ENCODE results near the gene CLP1. TPM values are rescaled to one million over a fixed set of nuclear protein-coding genes. Genes with fewer than 3 reads are reported as not detected.

Gene CLP1
- polyA plus RNA-seq, 1 donor from 2014 or later: 18.2 TPM

DNA sequence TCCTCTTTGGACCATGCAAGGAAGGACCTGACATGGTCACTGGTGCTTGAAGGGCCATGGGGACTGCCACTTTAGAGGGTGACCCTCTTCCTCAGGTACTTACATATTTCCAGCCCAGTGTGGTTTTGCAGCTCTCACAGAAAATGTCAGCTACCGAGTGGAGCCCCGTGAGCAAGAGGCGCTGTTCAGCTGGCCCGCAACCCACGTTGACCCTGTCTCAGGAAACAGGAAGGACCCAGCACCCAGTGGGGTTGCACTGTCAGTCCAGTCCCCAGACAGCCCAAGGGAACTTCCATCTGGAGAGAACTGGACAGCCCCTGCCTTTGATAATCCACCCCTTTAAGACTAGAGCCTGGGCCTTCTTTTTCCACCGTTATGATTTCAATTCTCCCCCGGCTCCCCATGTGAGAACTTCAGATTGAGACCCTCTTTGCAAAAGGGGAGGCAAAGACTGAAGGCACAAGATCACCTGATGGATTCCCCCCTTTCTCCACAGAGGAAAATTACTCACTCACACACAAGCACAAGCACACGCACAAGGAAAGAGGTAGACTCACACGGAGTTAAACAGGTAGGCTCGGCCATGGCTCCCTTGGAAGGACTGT, 11.3 kb upstream of the CLP1 start:
- no peak for TF ChIP-seq EZH2 (IDR thresholded peaks at IDR 0.05; ENCODE audit: borderline replicate concordance, insufficient read depth, low read length, poor library complexity, severe bottlenecking)
- TF ChIP-seq EP300 (conservative IDR thresholded peaks at IDR 0.05; ENCODE audit: poor library complexity, severe bottlenecking): no peak
- TF ChIP-seq, protein P1, sequence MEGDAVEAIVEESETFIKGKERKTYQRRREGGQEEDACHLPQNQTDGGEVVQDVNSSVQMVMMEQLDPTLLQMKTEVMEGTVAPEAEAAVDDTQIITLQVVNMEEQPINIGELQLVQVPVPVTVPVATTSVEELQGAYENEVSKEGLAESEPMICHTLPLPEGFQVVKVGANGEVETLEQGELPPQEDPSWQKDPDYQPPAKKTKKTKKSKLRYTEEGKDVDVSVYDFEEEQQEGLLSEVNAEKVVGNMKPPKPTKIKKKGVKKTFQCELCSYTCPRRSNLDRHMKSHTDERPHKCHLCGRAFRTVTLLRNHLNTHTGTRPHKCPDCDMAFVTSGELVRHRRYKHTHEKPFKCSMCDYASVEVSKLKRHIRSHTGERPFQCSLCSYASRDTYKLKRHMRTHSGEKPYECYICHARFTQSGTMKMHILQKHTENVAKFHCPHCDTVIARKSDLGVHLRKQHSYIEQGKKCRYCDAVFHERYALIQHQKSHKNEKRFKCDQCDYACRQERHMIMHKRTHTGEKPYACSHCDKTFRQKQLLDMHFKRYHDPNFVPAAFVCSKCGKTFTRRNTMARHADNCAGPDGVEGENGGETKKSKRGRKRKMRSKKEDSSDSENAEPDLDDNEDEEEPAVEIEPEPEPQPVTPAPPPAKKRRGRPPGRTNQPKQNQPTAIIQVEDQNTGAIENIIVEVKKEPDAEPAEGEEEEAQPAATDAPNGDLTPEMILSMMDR (IDR thresholded peaks at IDR 0.05; ENCODE audit: poor library complexity, severe bottlenecking): no peak
- TF ChIP-seq POLR2AphosphoS5 (IDR thresholded peaks at IDR 0.05): no peak
- TF ChIP-seq, protein P2, sequence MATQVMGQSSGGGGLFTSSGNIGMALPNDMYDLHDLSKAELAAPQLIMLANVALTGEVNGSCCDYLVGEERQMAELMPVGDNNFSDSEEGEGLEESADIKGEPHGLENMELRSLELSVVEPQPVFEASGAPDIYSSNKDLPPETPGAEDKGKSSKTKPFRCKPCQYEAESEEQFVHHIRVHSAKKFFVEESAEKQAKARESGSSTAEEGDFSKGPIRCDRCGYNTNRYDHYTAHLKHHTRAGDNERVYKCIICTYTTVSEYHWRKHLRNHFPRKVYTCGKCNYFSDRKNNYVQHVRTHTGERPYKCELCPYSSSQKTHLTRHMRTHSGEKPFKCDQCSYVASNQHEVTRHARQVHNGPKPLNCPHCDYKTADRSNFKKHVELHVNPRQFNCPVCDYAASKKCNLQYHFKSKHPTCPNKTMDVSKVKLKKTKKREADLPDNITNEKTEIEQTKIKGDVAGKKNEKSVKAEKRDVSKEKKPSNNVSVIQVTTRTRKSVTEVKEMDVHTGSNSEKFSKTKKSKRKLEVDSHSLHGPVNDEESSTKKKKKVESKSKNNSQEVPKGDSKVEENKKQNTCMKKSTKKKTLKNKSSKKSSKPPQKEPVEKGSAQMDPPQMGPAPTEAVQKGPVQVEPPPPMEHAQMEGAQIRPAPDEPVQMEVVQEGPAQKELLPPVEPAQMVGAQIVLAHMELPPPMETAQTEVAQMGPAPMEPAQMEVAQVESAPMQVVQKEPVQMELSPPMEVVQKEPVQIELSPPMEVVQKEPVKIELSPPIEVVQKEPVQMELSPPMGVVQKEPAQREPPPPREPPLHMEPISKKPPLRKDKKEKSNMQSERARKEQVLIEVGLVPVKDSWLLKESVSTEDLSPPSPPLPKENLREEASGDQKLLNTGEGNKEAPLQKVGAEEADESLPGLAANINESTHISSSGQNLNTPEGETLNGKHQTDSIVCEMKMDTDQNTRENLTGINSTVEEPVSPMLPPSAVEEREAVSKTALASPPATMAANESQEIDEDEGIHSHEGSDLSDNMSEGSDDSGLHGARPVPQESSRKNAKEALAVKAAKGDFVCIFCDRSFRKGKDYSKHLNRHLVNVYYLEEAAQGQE (IDR thresholded peaks at IDR 0.05; ENCODE audit: borderline replicate concordance): no peak
- TF ChIP-seq RAD21 (conservative IDR thresholded peaks at IDR 0.05): no peak
- TF ChIP-seq SMC3 (conservative IDR thresholded peaks at IDR 0.05; ENCODE audit: poor library complexity): no peak
- no peak for TF ChIP-seq TAF1 (IDR thresholded peaks at IDR 0.05; ENCODE audit: low read depth)
- no peak for TF ChIP-seq MXI1 (conservative IDR thresholded peaks at IDR 0.05; ENCODE audit: poor library complexity, severe bottlenecking)
- Histone ChIP-seq H3K79me2 (replicated peaks; ENCODE audit: insufficient read depth, low read length) (peaks cover 15% of the 10 kb centered on the region), H3K36me3 (ENCODE audit: insufficient read depth, low read length) (no peaks in the 10 kb centered on the region), H3K9me2 (ENCODE audit: insufficient read depth, low read length) (no peaks in the 10 kb centered on the region), H2AFZ (ENCODE audit: low read depth, low read length) (no peak overlapping the region), H3K9me3 (ENCODE audit: low read length) (no peaks in the 10 kb centered on the region), H3K4me3 (ENCODE audit: low read length) (peak overlapping the region; percentile 76), H4K20me1 (ENCODE audit: insufficient read depth) (no peaks in the 10 kb centered on the region), H3F3A (ENCODE audit: insufficient read depth, low read length, poor library complexity, severe bottlenecking) (no peaks in the 10 kb centered on the region), H3K9ac (ENCODE audit: low read length) (peak overlapping the region; percentile 97), H3K27me3 (ENCODE audit: insufficient read depth, low read depth, low read length) (no peaks in the 10 kb centered on the region), H3K27ac (ENCODE audit: low read length) (no peak overlapping the region), H3K4me2 (ENCODE audit: low read length) (peak overlapping the region; percentile 29)

DNA sequence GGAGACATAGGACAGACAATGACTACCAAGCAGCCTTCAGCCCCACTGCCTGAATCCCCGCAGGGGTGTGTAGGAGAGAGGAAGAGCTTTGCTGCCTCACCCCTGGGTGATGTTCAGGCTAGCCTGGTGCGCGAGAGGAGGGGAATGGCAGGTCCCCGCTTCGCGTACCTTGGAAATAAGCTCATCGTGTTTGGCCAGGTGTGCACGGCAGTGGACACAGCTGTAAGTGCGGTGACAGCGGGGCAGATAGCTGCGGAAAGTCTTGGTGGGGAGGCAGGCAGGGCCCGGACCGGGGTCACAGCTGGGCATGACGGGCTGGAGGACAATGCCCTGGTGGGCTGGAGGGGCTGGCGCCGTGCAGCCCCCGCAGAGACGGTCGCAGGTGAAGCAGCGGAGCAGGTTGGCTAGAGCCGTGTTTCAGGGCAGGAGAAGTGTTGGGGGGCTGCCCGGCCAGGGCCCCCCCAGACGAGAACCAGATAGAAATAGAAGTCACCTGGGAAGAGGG, 10.7 kb upstream of the CLP1 start:
- H4K20me1 ChIP-seq (ENCODE audit: insufficient read depth): no peaks in the 10 kb centered on the region
- H3K79me2 ChIP-seq (replicated peaks; ENCODE audit: insufficient read depth, low read length): peaks cover 10% of the 10 kb centered on the region
- H3K9me3 ChIP-seq (ENCODE audit: low read length): no peaks in the 10 kb centered on the region
- H2AFZ ChIP-seq (ENCODE audit: low read depth, low read length): no peak overlapping the region
- TF ChIP-seq POLR2AphosphoS5 (IDR thresholded peaks at IDR 0.05) (no peak), SMC3 (conservative IDR thresholded peaks at IDR 0.05; ENCODE audit: poor library complexity) (no peak), RAD21 (conservative IDR thresholded peaks at IDR 0.05) (no peak), MXI1 (conservative IDR thresholded peaks at IDR 0.05; ENCODE audit: poor library complexity, severe bottlenecking) (no peak), TAF1 (IDR thresholded peaks at IDR 0.05; ENCODE audit: low read depth) (no peak), EP300 (conservative IDR thresholded peaks at IDR 0.05; ENCODE audit: poor library complexity, severe bottlenecking) (no peak)
- TF ChIP-seq, protein P2 (IDR thresholded peaks at IDR 0.05; ENCODE audit: borderline replicate concordance): no peak
- H3K4me3 ChIP-seq (ENCODE audit: low read length): peak overlapping the region; percentile 76
- no peaks in the 10 kb centered on the region for H3F3A ChIP-seq (ENCODE audit: insufficient read depth, low read length, poor library complexity, severe bottlenecking)
- H3K27me3 ChIP-seq (ENCODE audit: insufficient read depth, low read depth, low read length): no peaks in the 10 kb centered on the region
- peak overlapping the region; percentile 29 for H3K4me2 ChIP-seq (ENCODE audit: low read length)
- H3K27ac ChIP-seq (ENCODE audit: low read length): no peak overlapping the region
- H3K9me2 ChIP-seq (ENCODE audit: insufficient read depth, low read length): no peaks in the 10 kb centered on the region
- peak overlapping the region; percentile 97 for H3K9ac ChIP-seq (ENCODE audit: low read length)
- H3K36me3 ChIP-seq (ENCODE audit: insufficient read depth, low read length): no peaks in the 10 kb centered on the region
